MV-4-11 (cell line): ENCODE results near the gene SUSD2.
A peak's percentile ranks its signal among the peaks of the same experiment; 100 is the strongest.
"Not testable (repeated sequence)": the region's sequence is repeated elsewhere in the genome, so short reads cannot be mapped to it uniquely, and the experiment has no call there.

Source experiments
- DNase-seq: peaks from one replicate; lab custom pipeline; 2025; lab: John Stamatoyannopoulos, UW

The SUSD2 gene

GRCh38 chr22:24181088-24181995, at the start of gene SUSD2:
TSS of gene SUSD2 (plus strand) at chr22:24181487. CDS start at chr22:24181520, 33 bp downstream.
- DNase-seq: no peak

GRCh38 chr22:24133187-24133965, 47.9 kb upstream of the SUSD2 start:
- no peak for DNase-seq

GRCh38 chr22:24134090-24134846, 47.0 kb upstream of the SUSD2 start:
- peak; percentile 87 for DNase-seq

GRCh38 chr22:24136533-24136932, 44.8 kb upstream of the SUSD2 start:
- not testable (repeated sequence) for DNase-seq

DNA sequence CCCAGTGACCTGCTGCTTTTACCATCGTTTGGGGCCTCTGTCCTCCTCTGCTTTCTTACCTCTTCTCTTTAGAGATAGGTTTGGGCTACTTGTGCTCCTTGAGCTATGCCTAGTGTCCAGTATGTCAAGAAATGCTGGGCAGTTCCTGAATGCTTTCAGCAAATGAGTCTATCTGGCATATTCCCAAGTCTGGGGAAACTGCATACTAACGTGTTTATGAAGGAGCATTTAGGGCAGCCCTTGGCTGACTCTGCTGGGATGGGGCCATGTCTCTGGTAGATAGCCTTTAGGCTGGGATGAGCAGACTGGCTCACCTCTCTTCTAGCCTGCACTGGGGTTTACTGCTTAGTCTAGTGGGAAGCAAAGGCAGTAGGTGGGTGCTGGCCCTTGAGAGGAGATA, 43.7 kb upstream of the SUSD2 start:
- DNase-seq: no peak

DNA sequence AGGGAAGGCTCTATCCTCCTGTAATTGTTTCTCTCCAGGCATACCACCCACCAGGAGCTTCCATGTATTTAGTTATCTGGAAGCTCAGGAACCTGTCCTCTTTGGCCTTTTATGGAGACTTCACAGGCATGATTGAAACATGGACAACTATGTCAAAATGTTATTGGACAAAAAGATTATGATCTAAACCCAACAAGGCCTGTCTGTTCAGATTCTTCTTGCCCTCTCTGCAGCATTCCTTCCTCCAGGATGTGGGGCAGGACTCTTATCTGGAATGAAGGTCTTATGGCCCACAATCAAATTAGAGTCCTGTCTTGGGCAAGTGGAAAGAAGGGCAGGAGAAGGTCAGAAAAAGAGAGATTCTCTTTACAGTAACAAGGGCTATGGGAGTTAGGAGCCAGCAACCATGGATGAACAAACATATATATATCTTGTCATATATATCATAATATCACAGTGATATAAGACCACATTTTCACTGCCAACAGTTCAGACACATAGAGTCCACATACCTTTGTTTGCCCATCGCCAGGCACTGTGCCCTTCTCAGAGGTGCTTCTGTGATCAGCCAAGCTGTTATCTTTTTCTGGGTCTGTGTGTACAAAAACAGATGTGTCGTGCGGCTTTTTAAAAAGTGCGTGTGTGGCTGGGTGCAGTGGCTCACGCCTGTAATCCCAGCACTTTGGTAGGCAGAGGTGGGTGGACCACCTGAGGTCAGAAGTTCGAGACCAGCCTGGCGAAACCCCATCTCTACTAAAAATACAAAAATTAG, 42.5 kb upstream of the SUSD2 start:
- DNase-seq: no peak

- peak; percentile 82 for DNase-seq
Measured at GRCh38 chr22:24140357-24140756, 40.9 kb upstream of the SUSD2 start.

DNA sequence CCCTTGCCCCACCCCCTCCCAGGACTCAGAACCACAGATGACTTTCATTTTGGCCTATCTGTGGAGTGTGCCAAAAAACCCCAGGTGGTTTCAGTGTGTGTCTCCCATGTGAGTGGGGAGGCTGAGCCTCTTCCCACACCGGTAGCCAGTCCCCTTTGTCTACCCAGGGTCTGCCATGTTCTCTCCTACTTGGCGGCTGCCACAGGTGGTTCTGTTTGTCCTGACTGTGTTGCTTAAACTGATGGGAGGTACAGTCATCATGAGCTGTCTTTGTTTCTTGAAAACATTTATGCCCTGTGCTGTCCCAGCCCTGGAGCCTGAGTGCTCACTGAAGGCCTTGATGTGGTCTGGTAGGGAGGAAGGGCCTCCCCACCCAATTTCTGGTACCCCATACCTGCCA, 39.7 kb upstream of the SUSD2 start:
- no peak for DNase-seq

DNA sequence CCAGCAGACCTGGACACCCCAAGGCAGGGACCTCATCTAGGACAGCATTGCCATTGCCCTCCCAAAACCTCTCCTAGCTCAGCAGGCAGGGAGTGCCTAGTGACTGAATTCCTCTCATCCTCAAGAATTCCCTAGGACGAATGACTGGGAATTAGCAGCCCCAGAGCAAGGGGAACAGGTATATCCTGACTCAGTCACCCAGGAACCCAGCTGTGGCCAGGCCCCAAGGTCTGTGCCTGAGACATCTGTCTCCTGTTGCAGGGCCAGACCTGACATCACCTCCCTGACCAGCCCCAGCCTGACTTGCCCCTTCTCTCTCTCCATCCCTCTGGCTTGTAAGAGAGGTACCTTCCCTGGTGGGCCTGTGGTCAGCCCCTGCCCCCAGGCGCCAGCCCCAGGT, 39.0 kb upstream of the SUSD2 start:
- DNase-seq: no peak

GRCh38 chr22:24142831-24143230, 38.5 kb upstream of the SUSD2 start:
- DNase-seq: no peak

DNA sequence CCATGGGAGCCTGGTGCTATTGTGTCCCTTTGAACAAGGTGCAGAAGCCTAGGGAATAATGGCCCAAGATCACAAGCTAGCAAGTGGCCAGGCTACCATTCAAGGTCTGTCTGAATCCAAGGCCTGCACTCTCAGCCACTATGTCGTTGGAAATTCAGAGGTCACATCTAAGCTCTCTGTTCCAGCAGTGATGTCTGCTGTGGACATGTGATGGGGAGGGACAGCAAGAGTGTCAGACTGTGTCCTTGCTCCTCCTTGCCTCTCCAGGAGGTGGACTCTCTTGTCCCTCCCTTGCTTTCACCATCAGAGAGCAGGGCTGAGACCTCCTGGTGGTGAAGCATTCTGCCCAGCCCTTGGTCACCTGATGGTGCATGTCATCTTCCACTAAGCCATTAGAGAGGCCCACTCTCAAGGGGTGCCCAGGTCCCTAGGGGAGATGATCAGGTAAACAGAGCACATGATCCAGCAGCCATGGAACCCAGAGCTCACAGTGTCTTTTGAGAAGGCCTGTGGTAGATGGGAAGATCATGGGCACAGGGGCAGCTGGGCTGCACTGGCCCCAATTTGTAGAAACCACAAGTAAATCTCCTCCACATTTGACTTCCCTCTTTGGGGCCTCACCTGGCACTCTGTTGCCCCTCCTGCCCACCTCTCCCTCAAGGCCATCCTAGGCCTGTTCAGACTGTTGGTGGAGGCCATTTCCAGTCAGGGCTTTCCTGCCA, 37.1 kb upstream of the SUSD2 start:
- peak; percentile 17 for DNase-seq

- DNase-seq: no peak
Measured at GRCh38 chr22:24144778-24145085, 36.6 kb upstream of the SUSD2 start.

DNA sequence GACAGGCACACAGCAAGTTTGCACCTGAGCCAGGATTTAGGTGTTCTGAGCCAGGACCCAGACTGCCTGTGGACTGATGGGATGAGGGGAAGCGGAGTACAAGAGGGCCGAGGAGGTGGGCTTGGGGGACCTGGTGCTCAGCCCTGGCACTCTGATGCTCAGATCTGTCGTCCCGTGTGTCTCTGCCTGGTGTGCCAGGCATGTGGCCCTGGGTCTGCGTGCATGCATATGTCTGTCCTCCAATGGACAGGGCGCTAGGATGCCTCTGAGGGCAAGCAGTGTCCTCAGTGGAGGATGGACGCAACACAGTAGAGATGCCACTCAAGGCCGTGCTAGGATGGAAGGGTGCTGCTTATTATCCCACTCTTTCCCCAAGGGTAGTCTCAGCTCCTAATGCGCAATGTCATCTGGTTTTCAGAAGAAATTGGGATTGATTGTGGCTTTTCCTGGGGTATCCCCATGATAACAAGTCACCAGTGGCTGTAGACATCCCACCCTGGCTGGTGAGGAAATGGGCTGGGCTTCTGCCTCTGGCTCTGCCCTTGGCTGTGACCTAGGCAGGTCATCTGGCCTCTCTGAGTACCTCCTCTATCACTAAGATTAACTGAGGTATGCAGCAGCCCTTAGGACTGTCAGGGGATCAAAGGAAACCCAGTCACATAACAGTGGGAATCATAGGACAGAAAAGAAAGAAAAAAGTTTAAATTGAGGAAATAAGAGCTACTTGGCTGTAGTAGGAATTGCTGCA, 35.7 kb upstream of the SUSD2 start:
- DNase-seq: no peak

DNA sequence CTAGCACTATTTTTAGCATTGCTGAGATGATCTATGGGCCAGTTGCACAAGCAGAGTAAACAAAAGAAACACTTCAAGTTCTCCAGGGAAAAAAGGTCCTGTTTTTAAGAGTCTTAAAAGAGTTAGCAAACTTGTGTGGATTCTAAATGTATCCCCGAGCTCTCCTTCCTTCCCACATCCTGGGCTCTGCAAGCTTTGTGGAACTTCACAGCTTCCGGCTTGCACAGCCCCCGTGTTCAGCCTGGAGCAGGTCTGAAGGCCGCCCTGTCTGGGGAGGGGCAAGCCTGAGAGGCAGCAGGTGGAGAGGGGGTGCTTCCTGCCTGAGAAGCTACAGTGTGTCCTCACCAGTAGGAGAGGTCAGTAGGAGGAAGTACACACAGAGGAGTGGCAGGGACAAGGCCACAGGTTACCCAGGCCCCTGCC, 35.1 kb upstream of the SUSD2 start:
- peak; percentile 92 for DNase-seq

- no peak for DNase-seq
Measured at GRCh38 chr22:24146791-24147353, 34.4 kb upstream of the SUSD2 start.

GRCh38 chr22:24147666-24148065, 33.6 kb upstream of the SUSD2 start:
- DNase-seq: no peak

GRCh38 chr22:24148266-24149197, 32.8 kb upstream of the SUSD2 start:
- no peak for DNase-seq

DNA sequence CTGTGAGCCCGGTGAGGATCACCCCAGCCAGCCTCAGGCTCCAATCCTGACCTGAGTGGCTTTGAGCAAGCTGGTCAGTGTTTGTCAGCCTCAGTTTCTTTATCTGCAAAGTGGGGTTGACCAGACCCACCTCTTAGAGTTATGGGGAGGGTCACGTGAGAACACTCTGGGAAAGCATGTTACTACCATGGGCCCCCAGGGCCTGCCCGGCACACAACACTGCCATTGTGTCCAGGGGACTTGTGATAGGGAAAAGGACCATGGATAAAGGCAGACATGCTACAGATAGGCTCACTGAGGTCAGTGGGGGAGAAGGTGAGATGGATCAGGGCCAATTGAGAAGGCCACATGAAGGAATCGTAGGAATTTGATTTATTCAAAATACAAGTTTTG, 32.1 kb upstream of the SUSD2 start:
- DNase-seq: no peak

- DNase-seq: no peak
Measured at GRCh38 chr22:24153353-24153752, 27.9 kb upstream of the SUSD2 start.
